Measurements from ENCODE around the gene RUBCNL.

GRCh38 chr13:46311217-46311616 is 75.8 kb downstream of the RUBCNL start:
- no peak for TF ChIP-seq CTCF (conservative IDR thresholded peaks at IDR 0.05; ENCODE audit: low read depth, low read length)
- TF ChIP-seq EZH2 (IDR thresholded peaks at IDR 0.05; ENCODE audit: low read length, unreplicated experiment): no peak

Measured in PC-3 (cell line).